Neuronal stem cell (in vitro differentiated cells): ENCODE data around the gene DNM3.

ENCODE experiments used
- DNase-seq: peaks from one replicate; pipeline ENCODE4 v3.0.0-alpha.2; 2013; ENCODE audit warnings: low spot score
- H2AFZ ChIP-seq: one replicate; pipeline ENCODE4 v1.6.1; 2013; ENCODE audit warnings: mild to moderate bottlenecking, low read length, inconsistent platforms
- H2AK5ac ChIP-seq: 2 replicates; pipeline ENCODE4 v1.6.1; 2013; ENCODE audit warnings: low read depth, mild to moderate bottlenecking, inconsistent platforms, low read length, moderate library complexity, mixed read lengths
- H2BK120ac ChIP-seq: 2 replicates; pipeline ENCODE4 v1.6.1; 2013; ENCODE audit warnings: low read depth, mild to moderate bottlenecking, inconsistent platforms, low read length, moderate library complexity, mixed read lengths
- H2BK12ac ChIP-seq: one replicate; pipeline ENCODE4 v1.6.1; 2013; ENCODE audit warnings: low read length, inconsistent platforms
- H2BK15ac ChIP-seq: 2 replicates; pipeline ENCODE4 v1.6.1; 2013; ENCODE audit warnings: mild to moderate bottlenecking, low read length, inconsistent platforms, mixed read lengths
- H2BK5ac ChIP-seq: one replicate; pipeline ENCODE4 v1.6.1; 2013; ENCODE audit warnings: inconsistent platforms, mild to moderate bottlenecking, low read length, moderate library complexity
- H3K14ac ChIP-seq: one replicate; pipeline ENCODE4 v1.6.1; 2013; ENCODE audit warnings: low read length, inconsistent platforms
- H3K18ac ChIP-seq: 2 replicates; pipeline ENCODE4 v1.6.1; 2013; ENCODE audit warnings: low read length, inconsistent platforms
- H3K23ac ChIP-seq: 2 replicates; pipeline ENCODE4 v1.6.1; 2013; ENCODE audit warnings: low read depth, mild to moderate bottlenecking, mixed read lengths, low read length, inconsistent platforms; ENCODE audit not compliant: poor library complexity
- H3K27ac ChIP-seq: replicated peaks from 3 replicates; pipeline ENCODE4 v1.5.1; 2013; ENCODE audit warnings: low read length, inconsistent platforms
- H3K27me3 ChIP-seq, 3 experiments: 2 replicates each; pipeline ENCODE4 v1.6.1; 2013; ENCODE audit warnings: low read length in 3 of 3, mild to moderate bottlenecking in 2 of 3, inconsistent platforms in 1 of 3, low read depth in 1 of 3, mixed read lengths in 1 of 3, moderate library complexity in 1 of 3; ENCODE audit not compliant: control insufficient read depth in 3 of 3, insufficient read depth in 3 of 3
- H3K36me3 ChIP-seq, 2 donors: replicated peaks in 1 of 2; 2 replicates each; pipeline ENCODE4 v1.6.1; 2013; ENCODE audit warnings: low read length in 2 of 2; ENCODE audit not compliant: control insufficient read depth in 2 of 2, insufficient read depth in 2 of 2
- H3K4ac ChIP-seq: 2 replicates; pipeline ENCODE4 v1.6.1; 2013; ENCODE audit warnings: inconsistent platforms, mild to moderate bottlenecking, low read length, moderate library complexity
- H3K4me1 ChIP-seq, 2 donors: 1 replicate in 1 of 2; 2 replicates in 1 of 2; pipeline ENCODE4 v1.6.1; 2013; ENCODE audit warnings: low read length in 2 of 2, low read depth in 1 of 2; ENCODE audit not compliant: control insufficient read depth in 2 of 2, insufficient read depth in 1 of 2
- H3K4me2 ChIP-seq: one replicate; pipeline ENCODE4 v1.6.1; 2013; ENCODE audit warnings: mild to moderate bottlenecking, low read length, inconsistent platforms; ENCODE audit not compliant: insufficient read depth, poor library complexity, severe bottlenecking
- H3K4me3 ChIP-seq, 2 donors: 2 replicates each; pipeline ENCODE4 v1.5.1; 2013; ENCODE audit warnings: low read length in 2 of 2, mild to moderate bottlenecking in 2 of 2, inconsistent platforms in 1 of 2, moderate library complexity in 1 of 2
- H3K79me1 ChIP-seq: one replicate; pipeline ENCODE4 v1.6.1; 2013; ENCODE audit warnings: low read depth, mild to moderate bottlenecking, inconsistent platforms, low read length, moderate library complexity
- H3K9ac ChIP-seq: one replicate; pipeline ENCODE4 v1.6.1; 2013; ENCODE audit warnings: mild to moderate bottlenecking, low read depth, low read length, inconsistent platforms; ENCODE audit not compliant: poor library complexity
- H3K9me3 ChIP-seq, 2 donors: replicated peaks in 1 of 2; 2 replicates each; pipeline versions ENCODE3 to v1.6.1; 2013; ENCODE audit warnings: low read length in 2 of 2, mild to moderate bottlenecking in 2 of 2, inconsistent platforms in 1 of 2, low read depth in 1 of 2, mixed read lengths in 1 of 2, moderate library complexity in 1 of 2; ENCODE audit not compliant: control insufficient read depth in 2 of 2, insufficient read depth in 1 of 2
- H4K8ac ChIP-seq: one replicate; pipeline ENCODE4 v1.6.1; 2013; ENCODE audit warnings: low read depth, mild to moderate bottlenecking, inconsistent platforms, low read length, moderate library complexity
- H4K91ac ChIP-seq: one replicate; pipeline ENCODE4 v1.6.1; 2013; ENCODE audit warnings: low read length, low read depth, mild to moderate bottlenecking, inconsistent platforms; ENCODE audit not compliant: poor library complexity
- WGBS, 2 donors: extraction: QIAGEN DNeasy Blood & Tissue Kit; methylation state at CpG; one replicate each; pipeline ENCODE4 v1.1.7; 2013; ENCODE audit warnings: missing lambda C conversion rate in 2 of 2, mixed read lengths in 1 of 2; ENCODE audit not compliant: insufficient read length in 2 of 2, insufficient replicate concordance in 1 of 2; ENCODE audit errors: extremely low coverage in 2 of 2; 5-methylcytosine and 5-hydroxymethylcytosine counted together

The DNM3 gene

GRCh38 chr1:171999756-172000155 is 158.5 kb downstream of the DNM3 start:
- WGBS, 2 donors: no CpG with 5 or more reads among the region's 2 CpGs
- Histone ChIP-seq H3K23ac (no peak overlapping the region), H3K4ac (no peak overlapping the region), H3K79me1 (no peaks in the 10 kb centered on the region), H2BK15ac (no peak overlapping the region), H2AFZ (no peak overlapping the region), H3K9ac (no peak overlapping the region), H3K4me3 (no peak overlapping the region), H3K9me3 (peaks cover 0 to 2% of the 10 kb centered on the region in 2 donors), H2AK5ac (no peak overlapping the region), H3K4me2 (no peak overlapping the region), H3K18ac (no peak overlapping the region), H3K27me3 (peaks cover 0 to 8% (median 0%) of the 10 kb centered on the region in 3 experiments), H2BK5ac (no peak overlapping the region), H4K91ac (no peak overlapping the region), H3K27ac (no peak overlapping the region), H4K8ac (no peak overlapping the region), H2BK12ac (no peak overlapping the region), H3K14ac (no peak overlapping the region), H3K36me3 (no peaks in the 10 kb centered on the region), H2BK120ac (no peak overlapping the region), H3K4me1 (peaks cover 0 to 2% of the 10 kb centered on the region in 2 donors)
- no peak for DNase-seq

- peaks cover 0 to 2% of the 10 kb centered on the region in 2 donors for H3K4me1 ChIP-seq
- H3K9ac ChIP-seq: no peak overlapping the region
- no peak overlapping the region for H3K4me2 ChIP-seq
- no peak overlapping the region for H2AK5ac ChIP-seq
- peaks cover 0 to 8% (median 0%) of the 10 kb centered on the region in 3 experiments for H3K27me3 ChIP-seq
- H4K8ac ChIP-seq: no peak overlapping the region
- no peak overlapping the region for H2AFZ ChIP-seq
- no peak overlapping the region for H3K4me3 ChIP-seq
- H3K23ac ChIP-seq: no peak overlapping the region
- no peaks in the 10 kb centered on the region for H3K36me3 ChIP-seq
- H4K91ac ChIP-seq: no peak overlapping the region
- H2BK120ac ChIP-seq: no peak overlapping the region
- no peaks in the 10 kb centered on the region for H3K79me1 ChIP-seq
- no peak for DNase-seq
- WGBS, 2 donors: no CpG with 5 or more reads among the region's 3 CpGs
- H3K14ac ChIP-seq: no peak overlapping the region
- no peak overlapping the region for H3K18ac ChIP-seq
- H3K27ac ChIP-seq: no peak overlapping the region
- no peak overlapping the region for H3K4ac ChIP-seq
- peaks cover 0 to 2% of the 10 kb centered on the region in 2 donors for H3K9me3 ChIP-seq
- H2BK5ac ChIP-seq: no peak overlapping the region
- no peak overlapping the region for H2BK15ac ChIP-seq
- no peak overlapping the region for H2BK12ac ChIP-seq
Observed at GRCh38 chr1:172001288-172001687, 160.0 kb downstream of the DNM3 start.

GRCh38 chr1:172002725-172003345 is 161.5 kb downstream of the DNM3 start:
- Histone ChIP-seq H2AK5ac (no peak overlapping the region), H3K9ac (no peak overlapping the region), H2BK15ac (no peak overlapping the region), H3K27ac (no peak overlapping the region), H3K4ac (no peak overlapping the region), H3K79me1 (no peaks in the 10 kb centered on the region), H3K23ac (no peak overlapping the region), H3K14ac (no peak overlapping the region), H3K36me3 (no peaks in the 10 kb centered on the region), H2BK12ac (no peak overlapping the region), H3K9me3 (peaks cover 0 to 2% of the 10 kb centered on the region in 2 donors), H3K4me3 (no peak overlapping the region), H2AFZ (no peak overlapping the region), H4K91ac (no peak overlapping the region), H3K4me1 (peaks cover 0 to 2% of the 10 kb centered on the region in 2 donors), H4K8ac (no peak overlapping the region), H3K27me3 (peaks cover 0 to 8% (median 0%) of the 10 kb centered on the region in 3 experiments), H3K18ac (no peak overlapping the region), H2BK5ac (no peak overlapping the region), H3K4me2 (no peak overlapping the region), H2BK120ac (no peak overlapping the region)
- DNase-seq: peak; percentile 17
- WGBS, 2 donors: no CpG with 5 or more reads among the region's 3 CpGs

- Histone ChIP-seq H3K36me3 (no peaks in the 10 kb centered on the region), H3K4me3 (no peak overlapping the region), H3K9ac (no peak overlapping the region), H3K14ac (no peak overlapping the region), H2BK12ac (no peak overlapping the region), H3K27ac (no peak overlapping the region), H3K27me3 (peaks cover 0 to 8% (median 0%) of the 10 kb centered on the region in 3 experiments), H3K9me3 (no peaks in the 10 kb centered on the region), H3K18ac (no peak overlapping the region), H2BK120ac (no peak overlapping the region), H3K4ac (no peak overlapping the region), H3K23ac (no peak overlapping the region), H2BK15ac (no peak overlapping the region), H4K8ac (no peak overlapping the region), H3K79me1 (no peaks in the 10 kb centered on the region), H2AK5ac (no peak overlapping the region), H2BK5ac (no peak overlapping the region), H4K91ac (no peak overlapping the region), H3K4me2 (no peak overlapping the region), H3K4me1 (no peaks in the 10 kb centered on the region), H2AFZ (no peak overlapping the region)
- WGBS, 2 donors: no CpG with 5 or more reads among the region's 3 CpGs
- no peak for DNase-seq
Observed at GRCh38 chr1:172003766-172004530, 162.7 kb downstream of the DNM3 start.
